ENCODE results near the gene PCCA. TPM values are rescaled to one million over a fixed set of nuclear protein-coding genes. Genes with fewer than 3 reads are reported as not detected.

The PCCA gene
- total and polyA plus RNA-seq, 2 donors from 2014 or later, result 86.2 to 222 TPM

GRCh38 chr13:100511466-100511865 lies 422.6 kb downstream of the PCCA start:
- H3K9me3 ChIP-seq (ENCODE audit: control insufficient read depth in 2 of 3, insufficient read depth in 1 of 3, low read length in 3 of 3), result no peaks in the 10 kb centered on the region
- intact Hi-C loops (cut with DNase I), result no loop called here
- H3K36me3 ChIP-seq (ENCODE audit: control insufficient read depth in 2 of 3, insufficient read depth in 3 of 3, low read length in 3 of 3), result peaks cover 0 to 4% (median 0%) of the 10 kb centered on the region in 3 donors
- DNase-seq (no peak), FAIRE-seq (no peak)
- peaks cover 0 to 1% (median 0%) of the 10 kb centered on the region in 3 donors for H3K4me1 ChIP-seq (ENCODE audit: control insufficient read depth in 2 of 3, insufficient read depth in 2 of 3, low read depth in 1 of 3, low read length in 3 of 3)
- H3K4me3 ChIP-seq (ENCODE audit: low read length in 3 of 3), result no peak overlapping the region
- no peak overlapping the region for H3K27ac ChIP-seq (ENCODE audit: low read depth in 2 of 2, low read length in 2 of 2)
- H3K9ac ChIP-seq (ENCODE audit: low read length in 3 of 3), result no peak overlapping the region
- H3K27me3 ChIP-seq (ENCODE audit: control insufficient read depth, insufficient read depth, low read length), result no peaks in the 10 kb centered on the region
- TF ChIP-seq CTCF (IDR thresholded peaks at IDR 0.05; ENCODE audit: borderline replicate concordance, extremely low read depth, insufficient read depth), result no peak

- no peak for DNase-seq
- no peak overlapping the region for H3K9ac ChIP-seq (ENCODE audit: low read length in 3 of 3)
- H3K9me3 ChIP-seq (ENCODE audit: control insufficient read depth in 2 of 3, insufficient read depth in 1 of 3, low read length in 3 of 3), result no peaks in the 10 kb centered on the region
- no peak overlapping the region for H3K27ac ChIP-seq (ENCODE audit: low read depth in 2 of 2, low read length in 2 of 2)
- FAIRE-seq, result no peak
- H3K4me1 ChIP-seq (ENCODE audit: control insufficient read depth in 2 of 3, insufficient read depth in 2 of 3, low read depth in 1 of 3, low read length in 3 of 3), result peaks cover 0 to 4% (median under 1%) of the 10 kb centered on the region in 3 donors
- intact Hi-C loops (cut with DNase I), result no loop called here
- no peak for TF ChIP-seq CTCF (IDR thresholded peaks at IDR 0.05; ENCODE audit: borderline replicate concordance, extremely low read depth, insufficient read depth)
- H3K27me3 ChIP-seq (ENCODE audit: control insufficient read depth, insufficient read depth, low read length), result no peaks in the 10 kb centered on the region
- H3K36me3 ChIP-seq (ENCODE audit: control insufficient read depth in 2 of 3, insufficient read depth in 3 of 3, low read length in 3 of 3), result peaks cover 0 to 4% (median 0%) of the 10 kb centered on the region in 3 donors
- H3K4me3 ChIP-seq (ENCODE audit: low read length in 3 of 3), result no peak overlapping the region
Measured at GRCh38 chr13:100512422-100512821, 423.5 kb downstream of the PCCA start.

- TF ChIP-seq CTCF (IDR thresholded peaks at IDR 0.05; ENCODE audit: borderline replicate concordance, extremely low read depth, insufficient read depth), result no peak
- H3K4me3 ChIP-seq (ENCODE audit: low read length in 3 of 3), result no peak overlapping the region
- no peaks in the 10 kb centered on the region for H3K27me3 ChIP-seq (ENCODE audit: control insufficient read depth, insufficient read depth, low read length)
- H3K4me1 ChIP-seq (ENCODE audit: control insufficient read depth in 2 of 3, insufficient read depth in 2 of 3, low read depth in 1 of 3, low read length in 3 of 3), result peaks cover 0 to 8% (median 3%) of the 10 kb centered on the region in 3 donors
- H3K36me3 ChIP-seq (ENCODE audit: control insufficient read depth in 2 of 3, insufficient read depth in 3 of 3, low read length in 3 of 3), result peaks cover 0 to 4% (median 0%) of the 10 kb centered on the region in 3 donors
- no peak for DNase-seq
- no peak for FAIRE-seq
- H3K27ac ChIP-seq (ENCODE audit: low read depth in 2 of 2, low read length in 2 of 2), result no peak overlapping the region
- intact Hi-C loops (cut with DNase I), result no loop called here
- no peak overlapping the region for H3K9ac ChIP-seq (ENCODE audit: low read length in 3 of 3)
- no peaks in the 10 kb centered on the region for H3K9me3 ChIP-seq (ENCODE audit: control insufficient read depth in 2 of 3, insufficient read depth in 1 of 3, low read length in 3 of 3)
Measured at GRCh38 chr13:100513171-100513570, 424.3 kb downstream of the PCCA start.
